Smooth muscle cell (in vitro differentiated cells): ENCODE results near the gene OR4C5. TPM values are rescaled to one million over a fixed set of nuclear protein-coding genes. Genes with fewer than 3 reads are reported as not detected.

Experiments used
- polyA plus RNA-seq: library from polyadenylated mRNA; unstranded; fragments of >200 nt; fragmentation: Nextera tagmentation; extraction: Ambion mirVana; gene quantifications from 2 replicates; pipeline ENCODE4 v1.2.1, GENCODE V29; 2016
- total RNA-seq: library from RNA; depleted of rRNA; stranded (reverse); fragments of >200 nt; gene quantifications from 2 replicates; pipeline ENCODE4 v1.2.3, GENCODE V29; 2014

Gene OR4C5
- total and polyA plus RNA-seq, 2 experiments from 2014 or later, result not detected

Other genes starting within 250 kb of the OR4C5 start
- gene OR4B1, start 149.7 kb downstream of the OR4C5 start, total RNA-seq, result not detected in 2 replicates
- gene OR4B1, start 149.7 kb downstream of the OR4C5 start, polyA plus RNA-seq, result not detected in 2 replicates
- not detected in 2 replicates for gene OR4X2, start 121.4 kb downstream of the OR4C5 start, total RNA-seq
- gene OR4X2, start 121.4 kb downstream of the OR4C5 start, polyA plus RNA-seq, result not detected in 2 replicates
- not detected in 2 replicates for gene OR4X1, start 102.6 kb downstream of the OR4C5 start, total RNA-seq
- not detected in 2 replicates for gene OR4X1, start 102.6 kb downstream of the OR4C5 start, polyA plus RNA-seq
- gene OR4S1, start 60.2 kb downstream of the OR4C5 start, total RNA-seq, result not detected in 2 replicates
- not detected in 2 replicates for gene OR4S1, start 60.2 kb downstream of the OR4C5 start, polyA plus RNA-seq
- not detected in 2 replicates for gene OR4C3, start 41.5 kb downstream of the OR4C5 start, total RNA-seq
- not detected in 2 replicates for gene OR4C3, start 41.5 kb downstream of the OR4C5 start, polyA plus RNA-seq
- not detected in 2 replicates for gene OR4A47, start 122.3 kb upstream of the OR4C5 start, total RNA-seq
- gene OR4A47, start 122.3 kb upstream of the OR4C5 start, polyA plus RNA-seq, result not detected in 2 replicates